ENCODE data around the gene ZNF93. TPM values are rescaled to one million over a fixed set of nuclear protein-coding genes. Genes with fewer than 3 reads are reported as not detected.
A peak's percentile ranks its signal among the peaks of the same experiment; 100 is the strongest.
"Not testable (repeated sequence)": the region's sequence is repeated elsewhere in the genome, so short reads cannot be mapped to it uniquely, and the experiment has no call there.

ZNF93 gene
- total RNA-seq: 1 to 10 TPM; 1.7 to 6.1 (median 2.9) TPM

GRCh38 chr19:19900729-19901444 is at the start of gene ZNF93:
ZNF93 (plus strand) TSS chr19:19900946; CDS start chr19:19901089, 143 bp downstream.
- peak; percentile 99 for ATAC-seq
- Histone ChIP-seq H3K4me1 (peaks cover 0 to 17% (median 0%) of the 10 kb centered on the region in 3 donors), H3K27ac (peak within 1 kb of the TSS; percentile 90 to 96 (median 91)), H3K27me3 (no peaks in the 10 kb centered on the region), H3K9me3 (no peaks in the 10 kb centered on the region), H3K36me3 (no peaks in the 10 kb centered on the region), H3K4me3 (peak within 1 kb of the TSS; percentile 43 to 79)
- WGBS, 2 donors (ENCODE audit: low coverage in 1 of 2): 0% methylated on average over 1 to 9 of the region's 35 CpGs
- no peak for TF ChIP-seq EP300 (IDR thresholded peaks at IDR 0.05)
- peak in 1 of 2 donors; percentile 17 for TF ChIP-seq POLR2A (IDR thresholded peaks at IDR 0.05)
- TF ChIP-seq POLR2AphosphoS5 (IDR thresholded peaks at IDR 0.05): peak; percentile 13
- TF ChIP-seq CTCF (IDR thresholded peaks at IDR 0.05): no peak

- H3K27me3 ChIP-seq, H3K4me3 ChIP-seq, ATAC-seq, H3K9me3 ChIP-seq, H3K27ac ChIP-seq, H3K4me1 ChIP-seq, H3K36me3 ChIP-seq: not testable (repeated sequence)
- 67 to 78% methylated on average over 2 of the region's 2 CpGs for whole genome bisulfite sequencing, 2 donors (ENCODE audit: low coverage in 1 of 2)
Observed at GRCh38 chr19:19851740-19852139, 49.0 kb upstream of the ZNF93 start.

- no peak for TF ChIP-seq EP300 (IDR thresholded peaks at IDR 0.05)
- no peak for TF ChIP-seq POLR2A (IDR thresholded peaks at IDR 0.05)
- no peak for TF ChIP-seq CTCF (IDR thresholded peaks at IDR 0.05)
- no peak for TF ChIP-seq POLR2AphosphoS5 (IDR thresholded peaks at IDR 0.05)
- Histone ChIP-seq H3K4me3 (no peak overlapping the region), H3K27ac (no peak overlapping the region), H3K27me3 (peaks cover 30% of the 10 kb centered on the region), H3K4me1 (no peaks in the 10 kb centered on the region), H3K36me3 (no peaks in the 10 kb centered on the region), H3K9me3 (no peaks in the 10 kb centered on the region)
- no peak for ATAC-seq
- WGBS, 2 donors (ENCODE audit: low coverage in 1 of 2): 88% methylated on average over 2 of the region's 2 CpGs
Observed at GRCh38 chr19:19858751-19859150, 42.0 kb upstream of the ZNF93 start.

GRCh38 chr19:19860756-19861390 is 39.9 kb upstream of the ZNF93 start:
- ATAC-seq: no peak
- peaks cover 0 to 4% (median 0%) of the 10 kb centered on the region in 3 donors for H3K4me1 ChIP-seq
- peak overlapping the region in 1 of 2 donors; percentile 14 for H3K4me3 ChIP-seq
- peaks cover 30% of the 10 kb centered on the region for H3K27me3 ChIP-seq
- H3K36me3 ChIP-seq: no peaks in the 10 kb centered on the region
- WGBS, 2 donors (ENCODE audit: low coverage in 1 of 2): 17 to 67% methylated on average over 1 to 18 of the region's 29 CpGs
- TF ChIP-seq CTCF (IDR thresholded peaks at IDR 0.05): no peak
- TF ChIP-seq EP300 (IDR thresholded peaks at IDR 0.05): no peak
- no peak for TF ChIP-seq POLR2A (IDR thresholded peaks at IDR 0.05)
- no peak for TF ChIP-seq POLR2AphosphoS5 (IDR thresholded peaks at IDR 0.05)
- H3K9me3 ChIP-seq: no peaks in the 10 kb centered on the region
- no peak overlapping the region for H3K27ac ChIP-seq

- H3K36me3 ChIP-seq: no peaks in the 10 kb centered on the region
- H3K4me3 ChIP-seq: peak within 1 kb of the TSS; percentile 61 to 64
- 0 to 1% methylated on average over 6 to 18 of the region's 43 CpGs for WGBS, 2 donors (ENCODE audit: low coverage in 1 of 2)
- peak within 1 kb of the TSS; percentile 72 to 95 (median 92) for H3K27ac ChIP-seq
- peak; percentile 100 for ATAC-seq
- TF ChIP-seq CTCF (IDR thresholded peaks at IDR 0.05) (no peak), EP300 (IDR thresholded peaks at IDR 0.05) (no peak), POLR2A (IDR thresholded peaks at IDR 0.05) (peak; percentile 81 to 86), POLR2AphosphoS5 (IDR thresholded peaks at IDR 0.05) (peak; percentile 88)
- peaks cover 0 to 35% (median 3%) of the 10 kb centered on the region in 3 donors for H3K4me1 ChIP-seq
- peaks cover under 1% of the 10 kb centered on the region for H3K27me3 ChIP-seq
- no peaks in the 10 kb centered on the region for H3K9me3 ChIP-seq
Observed at GRCh38 chr19:19865750-19866610, 34.8 kb upstream of the ZNF93 start, which contains the start of gene ZNF253. ZNF253 (plus strand) TSS chr19:19865882; CDS start chr19:19865997, 115 bp downstream.
